HL-60/S4 treated with phorbol 12-myristate 13-acetate at 8.2 ng/mL for 4 days and 3 days (cell line): ENCODE data around the gene TRIM62.
"Not testable (repeated sequence)": the region's sequence is repeated elsewhere in the genome, so short reads cannot be mapped to it uniquely, and the experiment has no call there.

Source experiments
- in situ Hi-C: fragments of 300-500 bp; cut with MboI; formaldehyde crosslinking; loops from 2 replicates; pipeline ENCODE4 v1.15.0; 2022; ENCODE audit warnings: low sequenced_read_pairs

Gene TRIM62

GRCh38 chr1:33117440-33118085 lies 64.3 kb downstream of the TRIM62 start:
- in situ Hi-C loops, result no loop called here

- in situ Hi-C loops, result no loop called here
Observed at GRCh38 chr1:33111965-33112364, 69.9 kb downstream of the TRIM62 start.

- in situ Hi-C loops, result no loop called here
Observed at GRCh38 chr1:33110477-33110876, 71.4 kb downstream of the TRIM62 start.

- in situ Hi-C loops, result not testable (repeated sequence)
Observed at GRCh38 chr1:33100119-33100415, 81.8 kb downstream of the TRIM62 start.

- in situ Hi-C loops, result no loop called here
Observed at GRCh38 chr1:33099290-33100118, 82.3 kb downstream of the TRIM62 start.

- in situ Hi-C loops, result no loop called here
Observed at GRCh38 chr1:33098371-33098770, 83.5 kb downstream of the TRIM62 start.

- in situ Hi-C loops, result no loop called here
Observed at GRCh38 chr1:33097762-33098161, 84.1 kb downstream of the TRIM62 start.

- in situ Hi-C loops, result no loop called here
Observed at GRCh38 chr1:33097137-33097611, 84.7 kb downstream of the TRIM62 start.

GRCh38 chr1:33096363-33097005 lies 85.4 kb downstream of the TRIM62 start:
- in situ Hi-C loops, result no loop called here
